Activated T-helper 1 cell treated with anti-CD3 and anti-CD28 coated beads, Interleukin-12 subunit alpha, Interleukin-12 subunit beta, Interleukin-2, Interleukin-4 antibody, amounts not matched to agents 30 ng/mL and 10 ng/mL and 1 ng/mL, durations not matched to agents 14 hours and 24 hours and 36 hours (primary cell): ENCODE data around the gene PRG3. TPM values are rescaled to one million over a fixed set of nuclear protein-coding genes. Genes with fewer than 3 reads are reported as not detected.
A peak's percentile ranks its signal among the peaks of the same experiment; 100 is the strongest.
"Not testable (repeated sequence)": the region's sequence is repeated elsewhere in the genome, so short reads cannot be mapped to it uniquely, and the experiment has no call there.

Experiments
- DNase-seq: peaks from one replicate; pipeline ENCODE4 v3.0.0; 2021; ENCODE audit warnings: low spot score
- H3K27ac Mint-ChIP-seq: one replicate; pipeline ENCODE4 v1.8.0; 2021; ENCODE audit warnings: mild to moderate bottlenecking, mixed read lengths
- H3K27me3 Mint-ChIP-seq: one replicate; pipeline ENCODE4 v1.8.0; 2022; ENCODE audit warnings: mild to moderate bottlenecking, moderate library complexity, mixed read lengths; ENCODE audit not compliant: insufficient read depth
- H3K36me3 Mint-ChIP-seq: one replicate; pipeline ENCODE4 v1.8.0; 2021; ENCODE audit warnings: low read depth, mixed read lengths
- H3K4me1 Mint-ChIP-seq: one replicate; pipeline ENCODE4 v1.8.0; 2021; ENCODE audit warnings: low read depth, mixed read lengths
- H3K4me3 Mint-ChIP-seq: one replicate; pipeline ENCODE4 v1.8.0; 2021; ENCODE audit warnings: mild to moderate bottlenecking, moderate library complexity, mixed read lengths
- H3K9me3 Mint-ChIP-seq: one replicate; pipeline ENCODE4 v1.8.0; 2021; ENCODE audit warnings: mixed read lengths
- intact Hi-C: fragments of 100-400 bp; cut with micrococcal nuclease; formaldehyde crosslinking; loops from one replicate; pipeline ENCODE4 v1.15.1; 2024
- total RNA-seq: library from RNA; stranded (reverse); gene quantifications from 2 replicates; pipeline ENCODE4 v1.2.3, GENCODE V29; 2022

The PRG3 gene
- total RNA-seq, 1 donor from 2014 or later, result not detected

GRCh38 chr11:57406337-57406904, 25.5 kb upstream of the PRG3 start:
- no peaks in the 10 kb centered on the region for H3K9me3 Mint-ChIP-seq
- no peaks in the 10 kb centered on the region for H3K27me3 Mint-ChIP-seq
- H3K4me1 Mint-ChIP-seq, result peaks cover 35% of the 10 kb centered on the region
- peaks cover 42% of the 10 kb centered on the region for H3K36me3 Mint-ChIP-seq
- peak overlapping the region; percentile 20 for H3K4me3 Mint-ChIP-seq
- peak overlapping the region; percentile 91 for H3K27ac Mint-ChIP-seq
- no peak for DNase-seq
- intact Hi-C loops, result loop anchor here (1.0 kb wide), 1 partner anchor 19 kb away; no protein-coding TSS in a partner anchor

DNA sequence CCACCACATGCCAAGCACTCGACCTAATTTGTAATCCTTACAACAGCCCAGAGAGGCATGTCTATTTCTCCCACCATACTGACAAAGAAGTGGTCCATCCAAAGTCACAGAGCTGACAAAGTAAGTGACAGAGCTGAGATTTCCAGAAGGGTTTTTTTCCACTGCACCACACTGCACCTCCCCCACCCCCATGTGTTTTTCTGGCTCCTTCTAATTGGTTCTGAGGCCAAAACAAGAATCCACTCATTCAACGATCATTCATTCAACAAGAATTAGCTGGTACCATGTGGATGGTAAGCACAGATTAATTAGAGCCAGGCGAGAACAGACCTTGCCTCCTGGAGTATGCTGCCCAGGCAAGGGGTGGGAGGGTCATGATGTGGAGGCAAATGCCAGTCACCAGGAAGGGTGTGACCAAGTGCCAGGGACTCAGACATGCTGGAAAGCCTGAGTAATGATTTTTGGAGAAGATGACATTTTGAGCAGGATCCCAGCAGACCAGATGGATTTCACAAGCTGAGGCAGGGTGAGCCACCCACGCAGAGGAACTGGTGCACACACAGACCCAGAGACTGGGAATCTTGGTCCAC, 24.4 kb upstream of the PRG3 start:
- Mint-ChIP-seq H3K9me3 (no peaks in the 10 kb centered on the region), H3K27ac (peak overlapping the region; percentile 91), H3K27me3 (no peaks in the 10 kb centered on the region), H3K4me3 (no peak overlapping the region), H3K4me1 (peaks cover 34% of the 10 kb centered on the region), H3K36me3 (peaks cover 36% of the 10 kb centered on the region)
- no peak for DNase-seq
- intact Hi-C loops, result no loop called here

GRCh38 chr11:57403802-57404147, 22.8 kb upstream of the PRG3 start:
- Mint-ChIP-seq H3K27me3 (no peaks in the 10 kb centered on the region), H3K9me3 (no peaks in the 10 kb centered on the region), H3K27ac (no peak overlapping the region), H3K4me3 (no peak overlapping the region), H3K36me3 (peaks cover 30% of the 10 kb centered on the region), H3K4me1 (peaks cover 29% of the 10 kb centered on the region)
- no peak for DNase-seq
- intact Hi-C loops, result no loop called here

GRCh38 chr11:57403003-57403801, 22.3 kb upstream of the PRG3 start:
- H3K9me3 Mint-ChIP-seq, H3K27me3 Mint-ChIP-seq, intact Hi-C loops, DNase-seq, H3K27ac Mint-ChIP-seq, H3K4me3 Mint-ChIP-seq: not testable (repeated sequence)
- Mint-ChIP-seq H3K4me1 (peaks cover 29% of the 10 kb centered on the region), H3K36me3 (peaks cover 29% of the 10 kb centered on the region)

DNA sequence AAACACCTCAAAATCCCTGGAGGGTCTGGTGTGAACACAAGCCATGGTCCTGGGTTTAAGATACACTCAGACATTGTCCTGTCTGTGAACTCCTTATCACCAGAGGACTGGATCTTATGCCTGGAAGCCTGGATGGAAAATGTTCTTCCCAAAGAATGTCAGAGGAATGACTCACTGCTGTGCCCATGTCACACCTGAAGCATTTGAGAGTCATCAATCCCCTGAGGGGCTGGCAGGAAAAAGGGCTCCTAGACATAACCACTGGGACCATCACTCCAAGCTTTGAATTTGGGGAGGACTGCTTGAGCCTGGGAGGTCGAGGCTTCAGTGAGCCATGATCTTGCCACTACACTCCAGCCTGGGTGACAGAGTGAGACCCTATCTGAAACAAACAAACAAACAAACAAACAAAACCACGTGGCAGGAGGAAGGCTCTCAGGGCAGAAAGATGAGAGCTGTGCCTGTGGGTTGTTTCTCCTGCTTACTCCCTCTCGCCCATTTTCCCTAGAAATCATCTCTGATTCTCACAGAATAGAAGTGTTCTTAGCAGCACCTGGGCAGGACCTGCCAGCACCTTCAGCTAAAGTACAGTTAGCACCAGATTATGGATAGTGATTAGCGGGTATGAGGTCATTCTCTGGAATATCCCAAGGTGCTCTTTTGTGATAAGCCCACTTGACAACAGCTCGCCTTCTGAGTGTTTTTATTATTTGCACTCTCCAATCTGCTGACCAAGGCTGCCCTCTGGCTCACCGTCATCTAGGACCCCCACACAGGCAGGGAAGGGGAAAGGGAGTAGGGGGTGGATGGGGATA, 21.4 kb upstream of the PRG3 start:
- Mint-ChIP-seq H3K9me3 (no peaks in the 10 kb centered on the region), H3K27me3 (no peaks in the 10 kb centered on the region), H3K36me3 (peaks cover 20% of the 10 kb centered on the region), H3K4me1 (peaks cover 25% of the 10 kb centered on the region), H3K27ac (no peak overlapping the region), H3K4me3 (no peak overlapping the region)
- intact Hi-C loops, result no loop called here
- no peak for DNase-seq

GRCh38 chr11:57399972-57400578, 19.1 kb upstream of the PRG3 start:
- intact Hi-C loops, result no loop called here
- Mint-ChIP-seq H3K4me1 (peaks cover 2% of the 10 kb centered on the region), H3K9me3 (no peaks in the 10 kb centered on the region), H3K27me3 (no peaks in the 10 kb centered on the region), H3K36me3 (peaks cover 3% of the 10 kb centered on the region), H3K4me3 (no peak overlapping the region), H3K27ac (no peak overlapping the region)
- DNase-seq, result no peak

- DNase-seq, result no peak
- Mint-ChIP-seq H3K27me3 (no peaks in the 10 kb centered on the region), H3K9me3 (no peaks in the 10 kb centered on the region), H3K4me3 (no peak overlapping the region), H3K27ac (no peak overlapping the region), H3K36me3 (no peaks in the 10 kb centered on the region), H3K4me1 (no peaks in the 10 kb centered on the region)
- intact Hi-C loops, result no loop called here
Measured at GRCh38 chr11:57399221-57399620, 18.3 kb upstream of the PRG3 start.

GRCh38 chr11:57397394-57397990, 16.5 kb upstream of the PRG3 start:
- H3K27ac Mint-ChIP-seq, result no peak overlapping the region
- H3K9me3 Mint-ChIP-seq, result no peaks in the 10 kb centered on the region
- DNase-seq, result no peak
- H3K4me1 Mint-ChIP-seq, result no peaks in the 10 kb centered on the region
- no peaks in the 10 kb centered on the region for H3K36me3 Mint-ChIP-seq
- no peaks in the 10 kb centered on the region for H3K27me3 Mint-ChIP-seq
- intact Hi-C loops, result no loop called here
- H3K4me3 Mint-ChIP-seq, result no peak overlapping the region

GRCh38 chr11:57396744-57397143, 15.8 kb upstream of the PRG3 start:
- Mint-ChIP-seq H3K27me3 (no peaks in the 10 kb centered on the region), H3K9me3 (no peaks in the 10 kb centered on the region), H3K36me3 (no peaks in the 10 kb centered on the region), H3K4me1 (no peaks in the 10 kb centered on the region), H3K4me3 (no peak overlapping the region), H3K27ac (no peak overlapping the region)
- no peak for DNase-seq
- intact Hi-C loops, result no loop called here

DNA sequence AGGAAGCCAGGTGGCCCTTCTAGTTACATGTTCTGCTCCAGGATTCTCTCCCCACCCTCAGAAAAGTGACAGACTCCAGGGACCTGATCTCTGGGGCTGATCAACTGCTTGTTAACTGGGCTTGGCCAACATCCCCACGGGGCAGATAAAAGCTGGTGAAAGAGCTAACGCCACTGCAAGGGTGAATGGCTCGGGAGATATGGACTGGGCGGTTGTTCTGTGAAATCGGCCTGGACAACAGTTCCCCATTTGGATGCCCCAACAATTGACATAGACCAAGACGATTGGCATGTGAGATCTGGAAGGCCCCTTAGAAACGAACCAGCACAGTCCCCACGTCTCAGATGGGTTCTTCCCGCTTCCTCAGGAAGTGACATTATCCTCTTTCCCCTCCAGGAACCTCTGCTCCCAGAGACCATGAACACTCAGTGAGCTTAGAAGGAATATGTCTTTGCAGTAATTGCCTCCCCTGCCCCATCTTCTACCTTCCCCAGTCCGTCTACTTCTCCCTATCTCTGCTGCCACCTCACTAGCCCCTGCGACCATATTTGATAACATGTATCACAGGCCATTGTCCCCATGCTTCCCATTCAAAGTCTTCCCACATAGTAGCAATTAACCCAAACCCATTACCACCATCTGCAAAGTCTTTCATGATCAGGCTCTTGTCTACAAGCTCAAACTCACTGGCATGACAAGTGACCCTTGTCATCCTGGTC, 15.1 kb upstream of the PRG3 start:
- no peaks in the 10 kb centered on the region for H3K9me3 Mint-ChIP-seq
- H3K4me1 Mint-ChIP-seq, result no peaks in the 10 kb centered on the region
- DNase-seq, result no peak
- H3K27me3 Mint-ChIP-seq, result no peaks in the 10 kb centered on the region
- intact Hi-C loops, result no loop called here
- H3K36me3 Mint-ChIP-seq, result no peaks in the 10 kb centered on the region
- no peak overlapping the region for H3K27ac Mint-ChIP-seq
- no peak overlapping the region for H3K4me3 Mint-ChIP-seq

GRCh38 chr11:57394203-57394965, 13.4 kb upstream of the PRG3 start:
- Mint-ChIP-seq H3K9me3 (no peaks in the 10 kb centered on the region), H3K4me3 (no peak overlapping the region), H3K27ac (no peak overlapping the region), H3K36me3 (no peaks in the 10 kb centered on the region), H3K4me1 (no peaks in the 10 kb centered on the region), H3K27me3 (peaks cover 3% of the 10 kb centered on the region)
- DNase-seq, result no peak
- intact Hi-C loops, result no loop called here
